PC-3 (cell line): ENCODE results near the gene GIGYF1. TPM values are rescaled to one million over a fixed set of nuclear protein-coding genes. Genes with fewer than 3 reads are reported as not detected.

Experiments
- ATAC-seq: fragments of 200-7000 bp; cut with Tn5 transposase; 2 replicates; pipeline ENCODE4 v1.9.1; 2020; ENCODE audit warnings: mild to moderate bottlenecking, moderate library complexity
- BruUV-seq: library from RNA; stranded (reverse); fragments of 400-500 nt; replicated peaks from 2 replicates; lab custom pipeline; 2021; lab: Mats Ljungman, UMichigan
- CTCF ChIA-PET: fragments of 300-600 bp; sonication (Branson Sonifier 250); formaldehyde crosslinking; loops from one replicate; lab custom pipeline; 2022; ENCODE audit warnings: antibody characterized with exemption; lab: Charles Lee
- POLR2A ChIA-PET: fragments of 300-600 bp; sonication (Branson Sonifier 250); formaldehyde crosslinking; loops from one replicate; lab custom pipeline; 2022; ENCODE audit warnings: antibody characterized with exemption; ENCODE audit not compliant: unreplicated experiment; lab: Charles Lee
- DNase-seq: peaks from one replicate; pipeline ENCODE4 v3.0.0-alpha.2; 2015
- H2AFZ ChIP-seq: fragments of 300-600 bp; sonication (generic); 2 replicates; pipeline ENCODE4 v1.6.0; 2016; ENCODE audit warnings: antibody characterized with exemption, low read length
- H3F3A ChIP-seq: fragments of 300-600 bp; sonication (generic); one replicate; pipeline ENCODE4 v1.6.0; 2017; ENCODE audit warnings: antibody characterized with exemption, low read length, control low read depth, mild to moderate bottlenecking; ENCODE audit not compliant: unreplicated experiment
- H3K27ac ChIP-seq: fragments of 300-600 bp; sonication (generic); 2 replicates; pipeline ENCODE4 v1.5.1; 2016; ENCODE audit warnings: mild to moderate bottlenecking, low read length
- H3K27me3 ChIP-seq: fragments of 300-600 bp; sonication (generic); 2 replicates; pipeline ENCODE4 v1.6.1; 2016; ENCODE audit warnings: low read length, mixed read lengths
- H3K36me3 ChIP-seq: fragments of 300-600 bp; sonication (generic); 2 replicates; pipeline ENCODE4 v1.6.1; 2016; ENCODE audit warnings: low read depth, mixed run types, low read length, mixed read lengths
- H3K4me1 ChIP-seq: fragments of 300-600 bp; sonication (generic); 2 replicates; pipeline ENCODE4 v1.5.1; 2016; ENCODE audit warnings: low read length; ENCODE audit not compliant: insufficient read depth
- H3K4me2 ChIP-seq: fragments of 300-600 bp; sonication (generic); 2 replicates; pipeline ENCODE4 v1.6.0; 2016; ENCODE audit warnings: low read length
- H3K4me3 ChIP-seq: fragments of 300-600 bp; sonication (generic); 2 replicates; pipeline ENCODE4 v1.5.1; 2016; ENCODE audit warnings: mild to moderate bottlenecking, low read length, mixed read lengths
- H3K79me2 ChIP-seq: fragments of 300-600 bp; sonication (generic); 2 replicates; pipeline ENCODE4 v1.6.1; 2017; ENCODE audit warnings: low read length, mixed read lengths
- H3K9ac ChIP-seq: fragments of 300-600 bp; sonication (generic); 2 replicates; pipeline ENCODE4 v1.6.0; 2016; ENCODE audit warnings: mild to moderate bottlenecking, low read length
- H3K9me2 ChIP-seq: fragments of 300-600 bp; sonication (generic); replicated peaks from 2 replicates; pipeline ENCODE4 v1.6.1; 2016; ENCODE audit warnings: mixed run types, low read length, mixed read lengths
- H3K9me3 ChIP-seq: fragments of 300-600 bp; sonication (generic); 2 replicates; pipeline ENCODE4 v1.6.1; 2016; ENCODE audit warnings: low read length, mixed read lengths
- H4K20me1 ChIP-seq: fragments of 300-600 bp; sonication (generic); 2 replicates; pipeline ENCODE4 v1.6.1; 2016; ENCODE audit warnings: low read length, mixed read lengths
- CTCF ChIP-seq: fragments of 300-600 bp; sonication (generic); conservative IDR thresholded peaks from 2 replicates; pipeline ENCODE4 v1.5.1; 2017; ENCODE audit warnings: antibody characterized with exemption, low read depth, mild to moderate bottlenecking, low read length
- EZH2 ChIP-seq: fragments of 300-600 bp; sonication (generic); IDR thresholded peaks from one replicate; pipeline ENCODE4 v1.6.1; 2017; ENCODE audit warnings: antibody characterized with exemption, mild to moderate bottlenecking, low read length; ENCODE audit not compliant: unreplicated experiment
- EZH2phosphoT487 ChIP-seq: fragments of 300-600 bp; sonication (generic); IDR thresholded peaks from 2 replicates; pipeline ENCODE4 v1.6.1; 2018; ENCODE audit warnings: mild to moderate bottlenecking, antibody characterized with exemption, low read length, borderline replicate concordance
- intact Hi-C: fragments of 100-400 bp; cut with micrococcal nuclease; formaldehyde crosslinking; loops from 2 replicates; pipeline ENCODE4 v1.9.0; 2023
- total RNA-seq: library from RNA; depleted of rRNA; stranded (reverse); fragments of >200 nt; gene quantifications from 2 replicates; pipeline ENCODE4 v1.2.3, GENCODE V29; 2014

GIGYF1 gene
- total RNA-seq, 1 experiment from 2014 or later, result 26.6 TPM

GRCh38 chr7:100723732-100724275 is 29.8 kb upstream of the GIGYF1 start:
- intact Hi-C loops, result loop anchor here (2.0 kb wide), 1 partner anchor 79 kb away; no protein-coding TSS in a partner anchor
- Histone ChIP-seq H3K9ac (no peak overlapping the region), H3K27ac (no peak overlapping the region), H3K9me2 (no peaks in the 10 kb centered on the region), H3F3A (no peaks in the 10 kb centered on the region), H3K36me3 (no peaks in the 10 kb centered on the region), H3K4me1 (peaks cover 13% of the 10 kb centered on the region), H4K20me1 (no peaks in the 10 kb centered on the region), H3K4me2 (no peak overlapping the region), H3K9me3 (no peaks in the 10 kb centered on the region), H3K4me3 (no peak overlapping the region), H3K79me2 (no peaks in the 10 kb centered on the region), H2AFZ (no peak overlapping the region), H3K27me3 (no peaks in the 10 kb centered on the region)
- DNase-seq (no peak), ATAC-seq (no peak)
- TF ChIP-seq EZH2, result no peak
- TF ChIP-seq CTCF, result no peak
- no peak for TF ChIP-seq EZH2phosphoT487
- POLR2A ChIA-PET, result no interaction called here
- CTCF ChIA-PET, result no interaction called here
- BruUV-seq, result no TSS peak

- Histone ChIP-seq H3K4me3 (no peak overlapping the region), H3K27ac (no peak overlapping the region), H3K79me2 (no peaks in the 10 kb centered on the region), H3K27me3 (no peaks in the 10 kb centered on the region), H3K4me2 (no peak overlapping the region), H3K9ac (no peak overlapping the region), H3K9me2 (no peaks in the 10 kb centered on the region), H4K20me1 (no peaks in the 10 kb centered on the region), H3K36me3 (no peaks in the 10 kb centered on the region), H2AFZ (no peak overlapping the region), H3K9me3 (no peaks in the 10 kb centered on the region), H3F3A (no peaks in the 10 kb centered on the region), H3K4me1 (peaks cover 13% of the 10 kb centered on the region)
- no TSS peak for BruUV-seq
- ATAC-seq (no peak), DNase-seq (no peak)
- CTCF ChIA-PET, result interaction anchor here (0.5 to 1.1 kb wide), 2 partner anchors 17 to 134 kb away, joined by 3 read pairs; partner anchors contain the start of gene POP7
- POLR2A ChIA-PET, result no interaction called here
- intact Hi-C loops, result no loop called here
- TF ChIP-seq EZH2phosphoT487, result no peak
- TF ChIP-seq EZH2, result no peak
- TF ChIP-seq CTCF, result no peak
Measured at GRCh38 chr7:100722480-100723212, 28.6 kb upstream of the GIGYF1 start.

GRCh38 chr7:100721505-100721812 is 27.4 kb upstream of the GIGYF1 start:
- H4K20me1 ChIP-seq, result no peaks in the 10 kb centered on the region
- no peaks in the 10 kb centered on the region for H3K79me2 ChIP-seq
- no peak for DNase-seq
- BruUV-seq, result no TSS peak
- intact Hi-C loops, result no loop called here
- ChIA-PET POLR2A (no interaction called here), CTCF (no interaction called here)
- no peaks in the 10 kb centered on the region for H3K36me3 ChIP-seq
- H3F3A ChIP-seq, result no peaks in the 10 kb centered on the region
- no peak overlapping the region for H3K4me2 ChIP-seq
- H3K27ac ChIP-seq, result no peak overlapping the region
- TF ChIP-seq EZH2 (no peak), EZH2phosphoT487 (no peak), CTCF (no peak)
- H3K4me1 ChIP-seq, result peaks cover 8% of the 10 kb centered on the region
- H3K4me3 ChIP-seq, result no peak overlapping the region
- no peak overlapping the region for H2AFZ ChIP-seq
- ATAC-seq, result no peak
- no peaks in the 10 kb centered on the region for H3K27me3 ChIP-seq
- no peaks in the 10 kb centered on the region for H3K9me3 ChIP-seq
- H3K9me2 ChIP-seq, result no peaks in the 10 kb centered on the region
- H3K9ac ChIP-seq, result no peak overlapping the region
